ENCODE data around the gene TENT4A. TPM values are rescaled to one million over a fixed set of nuclear protein-coding genes. Genes with fewer than 3 reads are reported as not detected.

Gene TENT4A
- total and polyA plus RNA-seq, 2 experiments from 2014 or later = 6.7 to 27.0 TPM

DNA sequence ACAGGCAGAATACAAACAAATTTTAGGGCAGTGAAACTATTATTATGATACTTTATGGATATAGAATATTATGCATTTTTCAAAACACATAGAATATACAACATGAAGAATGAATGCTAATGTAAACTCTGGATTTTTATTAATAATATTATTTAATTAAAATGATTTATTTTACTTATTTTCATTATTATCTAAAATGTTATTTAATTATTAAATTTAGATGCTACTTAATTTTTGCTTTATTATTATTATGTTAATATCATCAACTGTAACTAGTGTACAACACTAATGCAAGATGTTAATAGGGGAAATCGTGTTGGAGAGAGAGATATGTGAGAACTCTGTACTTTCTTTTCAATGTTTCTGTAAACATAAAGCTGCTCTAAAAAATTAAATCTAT lies 39.3 kb upstream of the TENT4A start:
- DNase-seq (ENCODE audit: low read depth in 1 of 2, low spot score in 1 of 2) = no peak
- TF ChIP-seq, protein P1, sequence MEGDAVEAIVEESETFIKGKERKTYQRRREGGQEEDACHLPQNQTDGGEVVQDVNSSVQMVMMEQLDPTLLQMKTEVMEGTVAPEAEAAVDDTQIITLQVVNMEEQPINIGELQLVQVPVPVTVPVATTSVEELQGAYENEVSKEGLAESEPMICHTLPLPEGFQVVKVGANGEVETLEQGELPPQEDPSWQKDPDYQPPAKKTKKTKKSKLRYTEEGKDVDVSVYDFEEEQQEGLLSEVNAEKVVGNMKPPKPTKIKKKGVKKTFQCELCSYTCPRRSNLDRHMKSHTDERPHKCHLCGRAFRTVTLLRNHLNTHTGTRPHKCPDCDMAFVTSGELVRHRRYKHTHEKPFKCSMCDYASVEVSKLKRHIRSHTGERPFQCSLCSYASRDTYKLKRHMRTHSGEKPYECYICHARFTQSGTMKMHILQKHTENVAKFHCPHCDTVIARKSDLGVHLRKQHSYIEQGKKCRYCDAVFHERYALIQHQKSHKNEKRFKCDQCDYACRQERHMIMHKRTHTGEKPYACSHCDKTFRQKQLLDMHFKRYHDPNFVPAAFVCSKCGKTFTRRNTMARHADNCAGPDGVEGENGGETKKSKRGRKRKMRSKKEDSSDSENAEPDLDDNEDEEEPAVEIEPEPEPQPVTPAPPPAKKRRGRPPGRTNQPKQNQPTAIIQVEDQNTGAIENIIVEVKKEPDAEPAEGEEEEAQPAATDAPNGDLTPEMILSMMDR (IDR thresholded peaks at IDR 0.05; ENCODE audit: low read depth, low read length) = no peak
- no peak overlapping the region for H3K27ac ChIP-seq

DNA sequence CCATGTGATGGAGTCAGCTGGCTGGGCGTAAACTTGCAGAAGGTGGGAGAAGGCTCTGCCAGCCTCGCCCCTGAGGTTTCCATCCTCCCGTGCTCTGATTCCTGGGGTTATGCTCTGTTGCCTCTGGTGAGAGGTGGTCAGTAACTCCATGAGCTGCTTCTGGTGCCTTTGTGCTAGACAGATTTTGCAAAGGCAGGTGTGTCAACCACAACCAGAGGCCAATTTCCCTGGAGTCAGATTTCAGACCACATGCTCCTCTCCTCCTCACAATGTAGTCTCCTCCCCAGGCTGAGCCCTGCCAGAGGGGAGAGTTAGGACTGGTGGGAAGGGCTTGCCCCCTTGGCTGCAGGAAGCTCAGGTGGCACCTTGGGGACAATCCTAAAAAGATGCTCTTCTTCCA lies 38.8 kb upstream of the TENT4A start:
- no peak for DNase-seq (ENCODE audit: low read depth in 1 of 2, low spot score in 1 of 2)
- H3K36me3 ChIP-seq = no peaks in the 10 kb centered on the region
- no peak overlapping the region for H3K27ac ChIP-seq
- H3K4me3 ChIP-seq = no peak overlapping the region
- no peaks in the 10 kb centered on the region for H3K9me3 ChIP-seq (ENCODE audit: low read depth)
- no peaks in the 10 kb centered on the region for H3K4me1 ChIP-seq (ENCODE audit: low read depth)
- no peaks in the 10 kb centered on the region for H3K27me3 ChIP-seq
- TF ChIP-seq, protein P1 (IDR thresholded peaks at IDR 0.05; ENCODE audit: low read depth, low read length) = no peak

More for the DNA sequence above, 39.3 kb upstream of the TENT4A start:
- Histone ChIP-seq H3K4me1 (ENCODE audit: low read depth) (no peaks in the 10 kb centered on the region), H3K27me3 (no peaks in the 10 kb centered on the region), H3K4me3 (no peak overlapping the region), H3K9me3 (ENCODE audit: low read depth) (no peaks in the 10 kb centered on the region), H3K36me3 (no peaks in the 10 kb centered on the region)

DNA sequence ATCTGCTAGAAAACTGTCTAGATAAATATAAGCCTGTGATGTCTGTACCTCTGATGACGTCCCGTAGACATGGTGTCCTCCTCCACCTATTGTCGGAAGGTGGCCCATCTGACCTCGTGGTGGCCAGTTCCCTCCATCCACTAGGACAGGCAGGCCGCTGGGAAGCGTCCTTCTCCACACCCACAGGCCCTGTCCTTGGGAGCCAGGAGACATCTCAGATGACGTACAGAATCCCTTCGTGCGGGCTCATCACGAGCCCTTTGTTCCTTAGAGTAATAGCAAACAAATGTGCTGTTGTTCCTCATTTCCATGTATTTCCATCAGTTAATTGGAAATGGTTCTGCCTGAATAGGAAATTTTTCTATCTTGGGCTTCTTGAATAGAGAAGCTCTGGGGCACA lies 38.3 kb upstream of the TENT4A start:
- TF ChIP-seq, protein P1 (IDR thresholded peaks at IDR 0.05; ENCODE audit: low read depth, low read length) = no peak
- Histone ChIP-seq H3K4me1 (ENCODE audit: low read depth) (no peaks in the 10 kb centered on the region), H3K4me3 (no peak overlapping the region), H3K27ac (no peak overlapping the region), H3K36me3 (no peaks in the 10 kb centered on the region), H3K9me3 (ENCODE audit: low read depth) (no peaks in the 10 kb centered on the region), H3K27me3 (no peaks in the 10 kb centered on the region)
- DNase-seq (ENCODE audit: low read depth in 1 of 2, low spot score in 1 of 2) = no peak

DNA sequence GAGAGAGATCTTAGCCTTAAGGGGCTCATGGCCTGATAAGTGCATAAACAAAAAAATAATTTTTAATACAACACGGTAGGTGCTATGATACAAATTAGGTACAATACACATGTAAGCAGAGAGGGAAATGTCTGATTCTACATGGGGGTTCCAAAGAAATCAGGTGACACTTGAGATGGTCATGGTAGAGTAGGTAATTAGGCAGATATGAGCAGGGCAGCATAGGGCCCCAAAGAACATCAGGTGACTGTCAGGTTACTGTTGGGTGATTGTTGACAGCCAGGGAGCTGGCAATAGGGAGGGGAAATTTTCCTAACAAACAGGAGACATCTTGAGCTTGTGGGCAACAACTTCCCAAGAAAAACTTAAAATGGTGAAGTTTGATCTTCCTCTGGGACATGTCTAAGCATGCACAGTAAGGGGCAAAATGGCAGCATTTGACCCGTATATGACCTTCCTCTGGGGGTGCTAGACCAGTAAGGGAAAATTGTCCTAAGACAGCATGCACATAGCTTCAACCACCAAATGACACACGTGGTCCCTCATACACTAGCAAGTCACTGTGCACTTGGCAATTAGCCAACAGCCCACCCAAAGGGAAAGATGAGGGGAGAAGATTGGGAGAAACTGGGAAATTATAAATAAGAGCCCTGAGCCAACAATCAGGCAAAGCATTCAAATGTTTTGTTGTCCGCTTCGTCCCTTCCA lies 37.3 kb upstream of the TENT4A start:
- no peaks in the 10 kb centered on the region for H3K27me3 ChIP-seq
- H3K9me3 ChIP-seq (ENCODE audit: low read depth) = no peaks in the 10 kb centered on the region
- no peak overlapping the region for H3K4me3 ChIP-seq
- no peak overlapping the region for H3K27ac ChIP-seq
- H3K36me3 ChIP-seq = no peaks in the 10 kb centered on the region
- H3K4me1 ChIP-seq (ENCODE audit: low read depth) = no peaks in the 10 kb centered on the region
- TF ChIP-seq, protein P1 (IDR thresholded peaks at IDR 0.05; ENCODE audit: low read depth, low read length) = no peak
- no peak for DNase-seq (ENCODE audit: low read depth in 1 of 2, low spot score in 1 of 2)

DNA sequence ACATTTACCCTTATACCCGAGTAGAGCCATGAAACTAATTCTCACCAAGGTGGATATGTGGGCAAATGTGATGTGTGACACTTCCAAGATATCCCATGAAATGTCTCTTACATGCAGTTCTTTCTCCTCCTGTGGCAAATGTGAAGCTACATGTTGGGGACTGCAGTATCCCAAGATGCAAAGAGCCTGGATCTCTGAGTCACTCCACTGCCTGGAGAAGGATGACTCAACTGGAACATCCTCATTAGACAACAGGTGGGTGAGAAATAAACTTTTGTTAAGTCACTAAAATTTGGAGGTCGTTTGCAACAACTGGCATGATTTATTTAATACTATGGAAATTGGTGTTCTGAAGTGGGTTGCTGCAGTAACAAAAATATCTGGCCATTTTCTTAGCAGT lies 36.5 kb upstream of the TENT4A start:
- H3K27me3 ChIP-seq = no peaks in the 10 kb centered on the region
- no peak overlapping the region for H3K27ac ChIP-seq
- no peaks in the 10 kb centered on the region for H3K4me1 ChIP-seq (ENCODE audit: low read depth)
- no peak overlapping the region for H3K4me3 ChIP-seq
- DNase-seq (ENCODE audit: low read depth in 1 of 2, low spot score in 1 of 2) = no peak
- TF ChIP-seq, protein P1 (IDR thresholded peaks at IDR 0.05; ENCODE audit: low read depth, low read length) = no peak
- H3K36me3 ChIP-seq = no peaks in the 10 kb centered on the region
- H3K9me3 ChIP-seq (ENCODE audit: low read depth) = no peaks in the 10 kb centered on the region
